ENCODE results near the gene PTGES2.

GRCh38 chr9:128141604-128142003 is 14.1 kb upstream of the PTGES2 start:
- TF ChIP-seq CTCF (IDR thresholded peaks at IDR 0.05), result no peak
- TF ChIP-seq POLR2A (IDR thresholded peaks at IDR 0.05), result no peak
